Esophagus mucosa (tissue), 1 donor: Measurements from ENCODE around the gene KCNH6. TPM values are rescaled to one million over a fixed set of nuclear protein-coding genes. Genes with fewer than 3 reads are reported as not detected.

Experiments
- ATAC-seq: fragments of 200-7000 bp; cut with Tn5 transposase; one replicate; pipeline ENCODE4 v1.9.1; 2020
- total RNA-seq: library from RNA; stranded (reverse); gene quantifications from one replicate; pipeline ENCODE4 v1.2.4, GENCODE V29; 2023
- donor health status: DM: yes; HTN: yes; CAD: no.

The KCNH6 gene
- total RNA-seq, 1 donor from 2014 or later = not detected

DNA sequence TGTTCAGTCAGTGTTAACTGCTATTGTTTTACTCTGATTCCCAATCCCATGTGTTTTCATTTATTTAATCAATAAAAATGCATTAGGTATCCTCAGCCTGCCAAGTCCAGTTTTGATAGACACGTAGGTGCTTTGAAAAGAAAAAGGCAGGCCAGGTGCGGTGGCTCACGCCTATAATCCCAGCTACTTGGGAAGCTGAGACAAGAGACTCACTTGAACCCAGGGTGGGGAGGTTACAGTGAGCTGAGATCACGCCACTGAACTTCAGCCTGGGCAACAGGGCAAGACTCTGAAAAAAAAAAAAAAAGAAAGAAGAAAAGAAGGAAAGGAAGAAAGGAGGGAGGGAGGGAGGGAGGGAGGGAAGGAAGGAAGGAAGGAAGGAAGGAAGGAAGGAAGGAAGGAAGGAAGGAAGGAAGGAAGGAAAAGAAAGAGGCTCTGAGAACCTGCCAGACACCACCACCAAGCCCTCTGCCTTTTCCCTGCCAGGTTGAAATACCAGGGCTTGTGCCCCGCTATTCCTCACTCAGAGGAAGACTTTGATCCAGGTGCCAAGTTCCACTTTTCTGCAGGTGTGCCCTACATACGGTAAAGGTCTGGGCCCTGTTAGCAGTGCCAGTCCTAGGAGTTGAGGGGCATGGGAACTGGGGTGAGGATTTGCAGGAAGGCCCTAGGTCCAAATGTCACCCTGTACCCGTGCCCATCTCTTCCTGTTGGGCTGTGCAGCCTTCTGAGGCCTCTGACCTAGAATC is 10.1 kb upstream of the KCNH6 start:
- ATAC-seq = no peak

DNA sequence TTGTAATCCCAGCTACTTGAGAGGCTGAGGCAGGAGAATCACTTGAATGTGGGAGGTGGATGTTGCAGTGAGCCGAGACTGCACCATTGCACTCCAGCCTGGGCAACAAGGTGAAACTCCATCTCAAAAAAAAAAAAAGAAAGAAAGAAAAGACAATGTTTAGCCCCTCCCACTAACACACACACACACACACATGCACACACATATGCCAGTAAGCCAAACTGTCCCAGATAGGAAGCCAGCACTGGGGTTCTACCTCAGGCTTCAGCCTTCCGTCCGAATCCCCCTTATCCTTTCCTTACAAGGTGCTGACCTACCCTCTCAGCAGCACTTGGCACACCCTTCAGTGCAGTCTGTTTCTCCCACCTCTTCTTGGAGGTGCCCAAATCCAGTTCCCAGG is 8.7 kb upstream of the KCNH6 start:
- no peak for ATAC-seq

DNA sequence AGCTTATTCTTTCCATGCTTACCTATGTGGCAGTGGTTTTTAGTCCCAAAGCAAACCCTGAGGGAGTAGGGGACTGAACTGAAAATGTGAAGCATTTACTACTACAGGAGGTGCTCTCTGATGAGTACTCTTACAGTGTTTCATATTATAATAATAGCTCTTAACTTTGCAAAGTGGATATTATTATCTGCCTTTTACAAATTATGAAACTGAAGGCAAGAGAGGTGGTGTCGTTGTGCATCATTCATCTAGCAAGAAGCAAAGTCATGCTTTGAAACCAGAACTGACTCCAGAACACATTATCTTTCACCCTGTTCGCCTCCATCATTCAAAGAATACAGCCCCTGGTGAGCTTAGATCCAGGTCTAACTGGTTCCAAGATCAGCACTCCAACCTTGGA is 8.2 kb upstream of the KCNH6 start:
- no peak for ATAC-seq

DNA sequence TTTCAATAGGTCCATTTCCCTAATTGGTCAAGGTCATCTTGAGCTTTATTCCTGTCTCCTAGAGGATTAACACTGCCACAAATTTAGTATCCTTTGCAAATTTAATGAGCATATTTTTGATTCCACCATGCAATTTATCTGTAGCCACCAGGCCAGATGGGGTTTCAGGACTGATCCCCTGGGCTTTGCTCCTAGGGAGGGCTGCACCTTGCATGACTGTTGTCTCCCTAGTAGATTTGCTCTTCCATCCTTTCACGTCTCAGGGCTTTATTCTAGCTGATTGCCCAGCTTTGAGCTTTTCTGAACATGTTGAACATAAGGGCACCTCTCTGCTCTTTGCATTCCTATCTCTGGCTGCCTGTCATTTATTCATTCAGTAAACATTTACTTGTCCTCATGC is 7.7 kb upstream of the KCNH6 start:
- ATAC-seq = no peak

DNA sequence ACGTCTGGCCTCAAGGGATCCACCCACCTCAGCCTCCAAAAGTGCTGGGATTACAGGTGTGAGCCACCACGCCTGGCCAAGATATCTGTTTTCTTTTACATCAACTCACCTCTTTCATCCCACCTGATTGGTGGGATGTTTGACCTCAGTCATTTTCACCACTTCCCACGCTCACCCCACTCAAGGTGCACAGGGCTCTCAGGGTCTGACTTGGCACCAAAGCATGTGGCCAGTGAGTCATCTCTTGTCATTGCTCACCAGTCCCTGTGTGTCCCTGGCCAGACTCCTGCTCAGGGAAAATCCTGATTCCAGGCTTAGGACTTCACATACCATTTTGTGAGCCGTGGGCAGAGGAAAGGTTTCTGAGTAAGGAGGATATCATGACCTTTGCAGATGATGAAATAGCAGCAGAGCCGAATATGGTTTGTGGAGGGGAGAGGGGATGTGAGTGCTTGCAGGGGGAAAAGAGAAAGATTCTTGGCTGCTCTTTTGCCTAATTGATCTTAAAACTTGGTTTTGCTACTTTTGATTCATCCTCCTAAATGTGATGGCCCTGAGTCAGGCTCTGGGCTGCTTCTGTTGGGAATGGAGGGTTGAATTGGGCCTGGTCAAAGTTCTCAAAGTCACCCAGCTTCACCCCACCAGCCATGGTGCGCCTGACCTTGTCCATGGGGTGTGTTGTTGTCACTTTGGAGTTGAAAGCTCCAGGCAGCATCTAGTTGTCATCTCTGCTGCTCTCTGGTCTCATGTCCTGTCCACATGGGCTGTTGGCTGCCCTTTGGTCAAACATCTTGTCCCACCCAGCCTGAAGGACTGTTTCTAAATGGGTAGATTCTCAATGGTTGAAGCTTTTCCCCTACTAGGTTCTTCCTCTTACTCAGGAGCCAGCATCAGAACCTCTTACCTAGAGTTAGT is 6.0 kb upstream of the KCNH6 start:
- ATAC-seq = no peak

DNA sequence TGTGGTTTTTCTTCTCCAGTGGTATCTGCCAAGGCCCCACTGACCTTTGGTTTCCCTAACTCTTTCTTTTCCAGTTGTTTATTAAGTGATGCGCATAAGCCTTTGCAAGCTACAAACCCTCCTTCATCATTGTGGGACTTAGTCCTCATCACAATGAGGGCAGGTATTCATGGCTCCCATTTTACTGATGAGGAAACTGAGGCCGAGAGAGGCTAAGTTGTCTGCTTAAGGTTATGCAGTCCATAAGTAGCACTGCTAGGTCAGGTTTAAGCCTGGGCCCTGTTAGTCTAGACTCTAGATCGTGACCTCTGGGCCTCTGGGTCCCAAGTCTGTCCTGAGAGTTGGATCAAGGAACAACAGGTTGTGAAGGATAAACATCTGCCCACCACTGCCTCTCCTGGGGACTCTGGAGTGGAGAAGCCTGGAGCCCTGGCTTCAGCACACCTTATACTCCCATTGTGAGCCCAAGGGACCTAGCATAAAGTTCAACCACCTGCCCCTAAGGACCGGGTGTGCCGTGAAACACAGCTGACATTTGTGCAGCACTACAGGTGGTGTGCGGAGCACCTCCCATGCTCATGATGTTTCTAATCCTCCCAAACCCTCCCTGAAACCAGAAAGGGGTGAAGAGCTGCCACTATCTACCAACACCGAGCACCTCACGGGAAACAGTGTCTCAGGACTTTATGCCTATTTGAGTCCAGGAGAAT is 5.2 kb upstream of the KCNH6 start:
- no peak for ATAC-seq

DNA sequence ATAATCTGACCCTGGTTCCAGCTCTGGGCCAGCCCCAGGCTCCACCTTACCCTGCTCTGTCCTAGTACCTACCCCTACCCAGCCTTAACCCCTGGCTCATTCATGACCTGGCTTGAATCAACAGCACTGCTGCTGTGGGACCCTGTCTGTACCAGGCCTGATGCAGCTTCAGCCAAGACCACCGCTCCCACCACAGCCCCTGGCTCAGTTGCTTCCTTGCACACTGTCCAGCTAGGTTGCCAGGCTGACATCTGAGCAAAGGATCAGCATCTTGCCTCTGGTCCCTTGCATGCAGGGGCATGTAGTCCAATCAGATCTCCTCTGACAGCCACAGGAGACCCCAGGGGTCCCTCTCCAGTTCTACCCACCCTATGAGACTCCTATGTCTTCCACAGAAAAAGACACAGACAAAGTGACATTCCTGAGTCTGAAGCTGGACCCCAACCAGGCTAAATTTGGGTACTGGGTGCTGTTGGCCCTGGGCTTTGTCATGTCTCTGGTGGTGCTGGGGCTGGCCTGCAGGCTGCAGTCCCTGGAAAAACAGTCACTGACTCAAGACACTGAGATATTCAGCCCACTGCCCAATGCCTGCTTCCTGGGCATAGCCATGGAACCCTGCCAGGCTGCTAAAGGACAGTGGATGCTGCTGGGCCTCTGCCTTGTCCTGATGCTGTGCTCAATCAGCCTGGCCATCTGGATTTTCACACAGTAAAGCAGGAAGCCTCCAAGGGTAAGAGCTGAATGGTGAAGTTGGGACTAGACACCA is 3.9 kb upstream of the KCNH6 start:
- no peak for ATAC-seq

DNA sequence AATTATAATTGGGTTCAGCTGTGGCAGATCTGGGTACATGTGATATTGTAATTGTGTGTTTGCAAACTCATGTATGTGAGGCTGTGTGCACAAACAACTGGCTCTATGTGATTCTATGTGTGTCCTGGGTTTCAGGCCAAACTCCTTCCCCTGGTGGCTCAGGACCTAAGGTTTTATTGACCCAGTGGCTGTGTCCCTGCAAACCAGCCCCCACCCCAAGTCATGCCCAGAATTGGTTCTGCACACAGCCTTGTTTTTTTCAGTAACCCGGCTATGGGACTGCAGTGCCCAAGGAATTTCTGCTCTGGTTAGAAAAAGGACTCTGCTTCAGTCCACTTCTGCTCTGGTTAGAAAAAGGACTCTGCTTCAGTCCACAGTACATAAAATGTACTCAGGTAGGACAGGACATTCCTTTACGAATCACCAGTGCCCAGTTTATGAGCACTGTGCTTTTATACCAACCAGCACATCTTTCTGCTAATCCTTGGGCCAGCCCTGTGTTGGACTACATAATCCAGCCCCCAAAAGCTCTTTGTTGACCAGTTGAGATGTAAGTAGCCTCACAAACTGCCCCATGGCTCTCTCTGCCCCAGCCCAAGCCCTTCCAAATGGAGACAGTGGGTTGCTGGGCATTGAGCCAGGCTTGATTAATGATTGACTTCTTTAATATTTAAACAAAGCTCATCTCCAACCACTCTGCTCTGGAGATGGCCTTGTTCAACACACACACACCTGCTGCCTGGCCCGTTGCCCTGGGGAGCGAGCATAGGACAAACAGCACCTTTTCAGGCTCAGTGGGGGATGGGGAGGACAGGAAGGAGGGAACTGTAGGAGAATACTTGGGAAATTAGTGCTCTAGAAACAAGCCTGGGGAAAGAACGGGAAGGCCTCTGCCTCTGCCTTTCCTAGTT is 2.9 kb upstream of the KCNH6 start:
- ATAC-seq = no peak

DNA sequence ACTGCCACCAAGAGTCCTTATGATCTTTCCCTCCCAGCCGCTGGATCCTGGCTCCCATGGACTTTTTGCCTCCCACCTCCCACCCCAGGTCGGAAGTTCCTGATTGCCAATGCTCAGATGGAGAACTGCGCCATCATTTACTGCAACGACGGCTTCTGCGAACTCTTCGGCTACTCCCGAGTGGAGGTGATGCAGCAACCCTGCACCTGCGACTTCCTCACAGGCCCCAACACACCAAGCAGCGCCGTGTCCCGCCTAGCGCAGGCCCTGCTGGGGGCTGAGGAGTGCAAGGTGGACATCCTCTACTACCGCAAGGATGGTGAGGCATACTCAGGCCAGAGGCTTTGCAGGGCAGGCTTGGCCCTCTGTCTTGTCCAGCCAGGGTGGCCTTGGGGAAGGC is 893 bp downstream of the KCNH6 start:
- no peak for ATAC-seq

DNA sequence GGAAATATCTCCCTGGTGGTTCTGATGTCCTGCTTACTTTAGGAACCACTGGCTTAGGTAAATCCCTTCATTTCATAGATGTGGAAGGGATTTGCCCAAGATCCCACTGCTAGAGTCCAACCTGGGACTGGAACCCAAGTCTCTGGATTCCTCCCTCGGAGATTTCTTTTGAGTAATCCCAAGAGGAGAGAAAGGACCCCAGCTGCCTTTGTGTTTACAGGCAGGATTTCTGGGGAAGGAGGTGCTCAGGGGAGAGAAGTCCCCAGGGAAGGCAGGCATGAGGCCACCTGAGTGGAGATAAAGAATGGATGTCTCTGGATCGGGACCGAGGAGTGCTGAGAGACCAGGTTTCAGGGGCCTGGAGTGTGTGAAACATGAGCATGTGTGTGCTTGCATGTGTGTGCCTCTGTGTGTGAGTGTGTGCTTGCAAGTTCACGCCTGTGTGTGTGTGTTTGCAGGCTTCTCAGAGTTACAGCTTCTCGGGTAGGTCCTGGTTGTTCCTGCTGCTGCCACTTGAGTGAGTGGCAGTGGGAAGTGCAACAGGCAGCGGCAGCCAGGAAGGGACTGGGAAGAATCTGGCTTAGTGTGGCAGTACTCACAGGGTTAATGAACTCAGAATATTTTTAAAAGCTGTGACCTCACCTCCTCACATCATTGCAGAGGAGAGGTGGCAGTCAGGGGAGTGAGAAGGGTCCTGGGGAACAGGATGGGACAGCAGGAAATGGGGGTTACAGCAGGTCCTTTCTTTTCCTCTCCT is 2.2 kb downstream of the KCNH6 start:
- ATAC-seq = no peak

DNA sequence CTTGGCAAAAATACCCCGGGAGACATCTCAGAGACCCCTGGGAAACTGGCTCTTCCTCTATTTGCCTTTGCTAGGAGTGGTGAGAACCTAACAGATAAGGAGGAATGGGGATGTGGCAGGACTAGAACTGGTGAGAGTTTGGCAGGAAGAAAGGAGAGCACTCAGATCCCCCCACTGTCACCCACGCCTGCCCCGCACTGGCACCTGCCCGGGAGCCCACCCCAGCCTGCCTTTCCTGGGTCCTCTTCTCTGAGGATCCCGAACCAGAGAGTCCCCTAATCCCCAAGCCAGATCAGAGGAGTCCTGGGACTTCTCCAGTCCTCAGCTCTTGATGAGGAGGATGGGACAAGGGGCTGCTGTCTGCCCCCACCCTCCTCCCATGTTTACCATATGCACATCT is 3.7 kb downstream of the KCNH6 start:
- no peak for ATAC-seq

DNA sequence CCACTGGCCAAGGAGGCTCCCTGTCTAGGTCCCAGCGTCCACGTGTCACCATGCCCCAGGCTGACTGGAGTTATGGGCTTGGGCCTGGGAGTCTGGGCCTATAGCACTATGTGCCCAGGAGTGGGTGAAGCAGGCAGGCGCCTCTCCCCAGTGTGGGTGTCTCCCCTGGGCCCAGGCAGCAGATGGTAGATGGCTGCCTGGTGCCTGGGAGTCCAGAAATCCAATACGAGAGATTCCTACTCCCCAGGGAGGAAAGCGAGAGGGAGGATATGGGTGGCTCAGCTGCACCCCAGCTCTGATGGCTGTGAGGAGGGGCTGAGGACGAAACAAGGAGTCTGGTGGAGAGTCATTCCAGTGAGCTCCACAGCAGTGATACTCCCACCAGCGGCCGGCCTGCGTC is 5.0 kb downstream of the KCNH6 start:
- ATAC-seq = no peak

DNA sequence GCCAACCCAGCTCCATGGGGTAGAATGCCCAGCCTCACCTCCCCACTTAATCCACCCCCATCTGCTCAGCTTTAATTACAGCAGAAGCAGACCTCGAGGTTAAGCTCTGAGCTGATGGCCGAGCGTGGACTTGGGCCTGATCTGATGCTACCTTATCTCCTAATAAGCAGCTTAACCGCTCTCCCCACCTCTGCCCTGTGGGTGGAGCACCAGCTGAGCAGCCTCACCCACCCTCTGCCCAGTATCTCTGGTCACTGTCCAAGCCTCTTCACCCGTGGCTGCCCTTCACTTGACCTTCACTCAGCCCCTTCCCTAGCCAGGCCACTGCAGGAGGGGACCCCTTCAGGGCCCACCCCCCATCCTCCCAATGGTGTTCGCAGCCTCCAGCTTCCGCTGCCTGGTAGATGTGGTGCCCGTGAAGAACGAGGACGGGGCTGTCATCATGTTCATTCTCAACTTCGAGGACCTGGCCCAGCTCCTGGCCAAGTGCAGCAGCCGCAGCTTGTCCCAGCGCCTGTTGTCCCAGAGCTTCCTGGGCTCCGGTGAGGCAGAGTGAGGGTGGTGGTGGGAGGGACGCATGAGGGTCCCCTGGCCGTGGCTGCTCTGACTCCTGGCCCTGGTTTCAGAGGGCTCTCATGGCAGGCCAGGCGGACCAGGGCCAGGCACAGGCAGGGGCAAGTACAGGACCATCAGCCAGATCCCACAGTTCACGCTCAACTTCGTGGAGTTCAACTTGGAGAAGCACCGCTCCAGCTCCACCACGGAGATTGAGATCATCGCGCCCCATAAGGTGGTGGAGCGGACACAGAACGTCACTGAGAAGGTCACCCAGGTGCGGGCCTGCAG is 6.8 kb downstream of the KCNH6 start:
- ATAC-seq = no peak

DNA sequence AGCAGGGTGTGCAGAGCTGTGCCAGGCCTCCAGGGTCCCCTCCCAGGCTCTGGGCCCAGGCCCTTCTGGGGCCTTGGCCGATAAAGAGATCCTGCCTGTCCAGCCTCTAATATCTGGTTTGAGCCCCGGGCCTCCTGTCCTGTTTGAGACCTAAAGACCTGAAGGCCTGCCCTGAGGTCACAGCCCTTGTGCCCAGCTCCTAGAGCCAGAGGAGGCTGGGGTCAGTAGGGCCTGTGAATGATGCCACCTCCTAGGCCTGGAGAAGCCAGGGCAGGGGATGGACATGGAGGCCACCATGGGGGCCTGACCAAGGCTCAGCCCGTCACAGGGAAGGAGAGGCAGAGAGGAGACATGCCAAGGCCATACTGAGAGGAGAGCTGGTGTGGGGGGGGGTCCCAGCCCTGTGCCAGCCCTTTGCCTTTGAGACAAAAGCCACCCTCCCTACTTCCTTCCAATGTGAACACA is 7.4 kb downstream of the KCNH6 start:
- ATAC-seq = no peak

DNA sequence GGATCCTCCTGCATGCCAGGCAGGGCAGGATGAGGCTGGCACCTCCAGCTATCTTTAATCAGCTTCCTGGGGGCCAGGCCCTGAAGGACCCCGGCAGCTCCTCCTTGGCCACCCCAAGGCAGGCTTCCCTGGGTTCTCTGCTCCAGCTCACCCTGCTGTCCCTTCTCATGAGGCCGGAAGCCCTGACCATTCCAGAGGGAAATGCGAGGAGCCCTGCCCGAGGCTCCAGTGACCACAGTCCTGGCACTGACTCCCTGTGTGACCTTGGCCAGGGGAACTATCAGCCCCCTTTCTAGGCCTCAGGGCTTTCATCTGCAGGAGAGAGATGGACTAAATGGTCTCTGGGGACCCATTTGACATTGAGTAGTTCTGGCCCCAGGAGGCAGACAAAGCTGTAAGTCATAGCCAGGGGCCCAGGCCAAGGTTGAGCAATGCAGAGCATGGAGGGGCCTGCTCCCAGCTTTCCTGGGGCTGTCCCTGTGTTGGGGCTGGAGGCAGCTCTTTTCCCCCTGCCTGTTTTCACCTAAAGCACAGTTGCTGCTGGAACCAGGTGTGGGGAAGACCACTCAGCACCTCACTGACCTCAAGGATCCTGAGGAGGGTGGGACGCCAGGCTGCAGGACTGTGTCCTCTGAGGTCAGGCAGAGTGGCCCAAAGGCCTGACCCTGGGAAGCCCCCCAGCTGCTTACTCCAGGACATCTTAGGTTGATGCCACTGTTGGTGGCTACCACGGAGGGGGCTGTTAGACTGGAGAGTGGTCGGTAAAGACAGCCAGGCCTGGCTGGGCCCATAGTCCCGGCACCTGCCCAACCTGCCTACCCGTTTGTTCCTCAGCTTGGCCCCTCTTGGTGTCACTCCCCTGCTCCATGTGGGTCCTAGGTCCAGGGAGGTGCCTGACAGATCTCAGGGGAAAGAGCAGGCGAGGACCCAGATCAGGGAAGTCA is 8.1 kb downstream of the KCNH6 start:
- ATAC-seq = no peak

DNA sequence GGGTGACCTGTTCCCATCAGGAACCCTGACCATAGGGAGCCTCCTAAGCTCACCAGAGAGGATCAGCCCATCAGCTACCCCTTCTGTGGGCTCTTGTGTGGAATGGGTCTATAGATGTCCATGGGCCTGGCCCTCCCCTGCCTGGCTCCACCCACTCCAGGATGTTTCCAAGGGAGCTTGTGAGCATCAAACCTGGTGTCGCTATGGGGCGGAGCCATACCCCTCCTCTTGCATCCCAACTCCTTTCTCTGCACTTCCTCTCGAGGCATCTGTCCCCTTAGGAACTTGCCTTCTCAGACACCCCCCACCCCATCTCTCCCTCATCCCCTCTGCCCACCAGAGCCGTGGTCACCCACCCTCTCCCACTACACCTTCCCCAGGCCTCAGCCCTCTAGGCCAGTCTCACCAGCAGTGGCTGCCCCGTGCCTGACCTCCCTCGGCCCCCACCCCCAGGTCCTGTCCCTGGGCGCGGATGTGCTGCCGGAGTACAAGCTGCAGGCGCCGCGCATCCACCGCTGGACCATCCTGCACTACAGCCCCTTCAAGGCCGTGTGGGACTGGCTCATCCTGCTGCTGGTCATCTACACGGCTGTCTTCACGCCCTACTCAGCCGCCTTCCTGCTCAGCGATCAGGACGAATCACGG is 10.4 kb downstream of the KCNH6 start:
- ATAC-seq = no peak

DNA sequence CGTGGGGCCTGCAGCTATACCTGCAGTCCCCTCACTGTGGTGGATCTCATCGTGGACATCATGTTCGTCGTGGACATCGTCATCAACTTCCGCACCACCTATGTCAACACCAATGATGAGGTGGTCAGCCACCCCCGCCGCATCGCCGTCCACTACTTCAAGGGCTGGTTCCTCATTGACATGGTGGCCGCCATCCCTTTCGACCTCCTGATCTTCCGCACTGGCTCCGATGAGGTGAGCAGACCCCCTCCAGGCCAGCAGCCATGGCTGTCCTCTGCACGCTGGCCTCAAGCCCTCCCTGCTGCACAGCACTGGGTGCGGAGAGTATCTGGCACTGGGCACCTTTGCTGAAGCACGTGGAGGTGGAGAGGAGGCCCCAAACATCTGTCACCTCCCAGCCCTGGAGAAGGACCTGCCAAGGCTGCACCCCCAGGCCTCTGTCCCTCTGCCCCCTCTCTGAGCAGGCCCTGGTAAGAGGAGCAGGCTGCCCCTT is 11.0 kb downstream of the KCNH6 start:
- no peak for ATAC-seq
